Measurements from ENCODE around the gene EMP1.

EMP1 gene

DNA sequence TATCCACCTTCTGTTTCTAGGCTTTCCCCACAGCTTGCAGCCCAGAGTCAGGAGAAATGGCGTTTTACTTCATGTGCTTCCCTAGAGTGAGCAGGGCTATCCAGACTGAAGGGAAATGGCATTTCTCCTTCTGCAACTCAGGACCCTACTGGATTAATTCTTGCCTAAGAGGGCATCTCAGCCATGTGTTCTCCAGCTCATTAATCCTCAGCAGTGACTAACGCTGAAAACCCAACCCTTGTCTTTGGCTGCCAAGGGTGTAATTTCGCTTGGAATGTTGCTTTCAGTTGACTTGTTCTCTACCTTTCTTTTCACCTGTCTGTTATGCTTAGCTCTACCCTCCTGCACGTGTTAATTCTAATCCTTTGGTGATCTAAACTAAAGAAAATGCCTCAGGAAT lies 21.0 kb upstream of the EMP1 start:
- no peak for TF ChIP-seq CTCF (IDR thresholded peaks at IDR 0.05)

DNA sequence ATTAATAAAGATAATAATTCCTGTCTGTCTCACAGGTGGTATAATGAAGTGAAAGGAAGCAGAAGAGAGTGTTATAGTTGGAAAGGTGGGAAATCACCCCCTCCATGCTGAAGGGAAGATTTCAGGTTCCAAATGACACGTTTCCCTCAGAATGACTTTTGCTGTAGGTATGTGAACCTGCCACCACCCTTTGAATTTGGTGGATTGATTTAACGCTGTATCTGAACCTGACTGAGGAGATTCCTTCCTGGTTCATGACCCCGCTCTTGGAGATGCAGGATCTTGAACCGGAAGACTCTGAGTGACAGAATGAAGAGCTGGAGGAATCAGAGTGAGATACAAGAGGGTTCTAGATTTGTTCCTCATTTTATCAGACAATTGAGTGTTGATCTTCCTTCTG lies 20.3 kb upstream of the EMP1 start:
- no peak for TF ChIP-seq CTCF (IDR thresholded peaks at IDR 0.05)

DNA sequence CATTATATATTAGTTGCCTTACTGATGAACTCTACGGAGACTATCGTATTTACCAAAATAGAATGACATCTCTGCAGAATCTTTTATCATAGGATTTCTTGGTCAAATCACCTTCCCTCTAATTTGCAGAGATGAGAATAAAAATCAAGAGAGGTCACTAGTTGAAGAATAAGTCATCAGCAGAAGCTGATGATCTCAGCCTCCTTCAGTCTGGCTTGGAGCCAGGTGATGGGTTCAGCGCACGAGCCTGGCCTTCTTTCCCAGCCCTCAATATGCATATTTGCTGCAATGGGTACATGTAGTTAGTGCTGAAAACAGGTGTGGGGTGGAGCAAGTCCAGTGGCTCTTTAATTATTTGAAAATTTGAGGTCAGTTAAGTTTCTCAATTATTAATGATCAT lies 19.2 kb upstream of the EMP1 start:
- no peak for TF ChIP-seq CTCF (IDR thresholded peaks at IDR 0.05)

GRCh38 chr12:13177906-13178305 lies 18.6 kb upstream of the EMP1 start:
- no peak for TF ChIP-seq CTCF (IDR thresholded peaks at IDR 0.05)

GRCh38 chr12:13178568-13179210 lies 17.8 kb upstream of the EMP1 start:
- TF ChIP-seq CTCF (IDR thresholded peaks at IDR 0.05): no peak

DNA sequence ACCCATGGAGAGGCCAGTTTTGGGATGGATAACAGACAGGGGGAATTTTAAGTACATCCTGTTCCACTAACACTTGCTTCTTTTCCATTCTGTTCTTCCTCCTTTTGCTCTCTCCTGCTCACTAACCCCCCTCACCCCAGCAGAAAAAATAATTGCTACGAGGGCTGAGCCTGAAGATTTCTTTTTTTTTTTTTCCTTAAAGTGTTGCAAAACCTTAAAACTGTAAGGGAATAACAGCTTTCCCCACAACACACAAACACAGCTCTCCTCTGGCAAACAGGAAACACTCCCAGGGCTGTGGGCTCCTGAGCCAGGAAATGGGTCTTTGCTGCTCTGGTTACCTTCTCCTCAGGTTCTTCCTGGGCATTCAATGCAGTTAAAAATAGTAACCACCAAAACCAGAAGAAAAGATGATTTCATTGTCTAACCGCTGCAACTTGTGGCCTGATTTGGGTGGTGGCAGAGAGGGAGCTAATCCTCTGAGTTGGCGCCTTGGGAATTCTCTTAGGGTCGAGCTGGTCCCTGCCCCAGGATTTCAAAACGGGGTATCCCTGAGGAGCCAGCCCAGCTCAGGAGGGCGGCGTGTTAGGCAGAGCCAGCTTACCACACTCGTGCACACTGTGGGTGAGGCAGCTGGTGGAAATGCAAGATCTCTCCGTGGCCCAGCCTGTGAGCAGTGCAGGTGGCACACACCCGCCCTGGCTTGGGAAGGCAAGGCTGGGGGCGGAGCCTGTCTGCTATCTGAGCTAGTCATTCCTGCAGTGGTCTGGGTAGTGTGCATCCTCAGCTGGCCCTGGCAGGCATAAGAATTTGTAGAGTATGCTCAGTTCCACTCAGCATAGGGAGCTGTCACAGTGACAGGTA lies 17.1 kb upstream of the EMP1 start:
- TF ChIP-seq CTCF (IDR thresholded peaks at IDR 0.05): no peak

DNA sequence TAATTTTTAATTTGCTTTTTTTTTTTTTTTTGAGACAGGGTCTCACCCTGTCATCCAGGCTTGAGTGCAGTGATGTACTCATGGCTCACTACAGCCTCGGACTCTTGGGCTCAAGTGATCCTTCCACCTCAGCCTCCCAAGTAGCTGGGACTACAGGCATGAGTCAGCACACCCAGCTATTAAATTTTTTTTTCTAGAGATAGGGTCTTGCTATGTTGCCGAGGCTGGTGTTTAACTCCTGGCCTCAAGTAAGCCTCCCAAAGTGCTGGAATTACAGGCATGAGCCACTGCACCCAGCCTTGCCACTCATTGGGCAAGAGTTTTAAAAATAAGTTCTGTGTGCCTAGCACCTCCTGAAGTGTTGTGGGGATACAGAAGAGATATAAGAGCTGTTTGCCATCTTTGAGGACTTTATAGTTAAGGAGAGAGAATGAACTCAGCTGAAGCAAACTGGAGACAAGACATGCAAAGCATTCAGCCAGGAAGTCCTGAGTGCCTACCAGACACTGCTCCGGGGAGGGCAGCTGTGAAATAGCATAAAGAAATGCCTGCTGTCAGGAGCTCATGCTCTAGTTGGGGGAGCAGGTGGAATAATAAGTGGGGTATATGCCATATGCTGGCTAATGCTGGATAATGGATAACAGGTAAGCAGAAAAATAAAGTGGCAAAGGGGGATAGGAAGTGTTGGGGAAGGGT lies 15.0 kb upstream of the EMP1 start:
- no peak for TF ChIP-seq CTCF (IDR thresholded peaks at IDR 0.05)

Measured in LNCAP (cell line).